GM18498 (cell line): Measurements from ENCODE around the gene UQCRQ.

Source experiments
- ATAC-seq: cut with Tn5 transposase; IDR thresholded peaks from one replicate; pipeline ENCODE4 v1.9.1; 2021; ENCODE audit warnings: mild to moderate bottlenecking, moderate library complexity; ENCODE audit not compliant: unreplicated experiment

UQCRQ gene

DNA sequence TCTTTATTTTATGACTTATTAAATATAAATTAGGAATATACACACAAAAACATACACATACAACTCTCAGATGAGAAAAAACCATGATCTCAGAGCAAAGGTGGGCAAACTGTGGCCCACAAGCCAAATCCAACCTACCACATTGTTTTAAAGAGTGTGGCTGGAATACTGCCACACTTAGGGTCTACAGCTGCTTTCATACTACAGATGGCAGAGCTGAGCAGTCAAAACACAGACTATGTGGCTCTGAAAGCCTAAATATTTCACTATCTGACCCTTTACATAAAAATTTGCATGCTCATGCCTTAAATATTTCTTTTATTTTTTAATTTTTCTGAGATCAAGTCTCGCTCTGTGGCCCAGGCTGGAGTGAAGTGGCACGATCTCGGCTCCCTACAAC, 35.3 kb downstream of the UQCRQ start:
- no peak for ATAC-seq

GRCh38 chr5:132905938-132906337, 39.5 kb downstream of the UQCRQ start:
- no peak for ATAC-seq

DNA sequence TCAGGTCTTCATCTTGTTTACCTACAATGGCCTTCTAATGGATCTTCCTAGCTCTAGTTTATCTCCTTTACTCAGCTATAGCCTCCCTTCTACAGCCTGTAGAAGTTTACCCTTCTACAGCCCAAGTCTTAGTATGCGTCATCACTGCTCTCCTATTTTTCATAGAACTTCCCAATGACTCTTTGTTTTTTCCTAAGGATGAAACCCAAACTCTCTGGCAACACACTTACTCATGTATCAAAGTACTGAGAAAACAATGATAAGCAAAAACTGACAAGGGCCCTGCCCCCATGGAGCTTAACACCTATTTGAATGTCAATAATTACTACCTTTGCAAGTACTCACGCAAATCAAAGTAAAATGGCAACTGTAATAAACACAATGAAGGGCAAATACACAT, 40.7 kb downstream of the UQCRQ start:
- ATAC-seq = no peak

DNA sequence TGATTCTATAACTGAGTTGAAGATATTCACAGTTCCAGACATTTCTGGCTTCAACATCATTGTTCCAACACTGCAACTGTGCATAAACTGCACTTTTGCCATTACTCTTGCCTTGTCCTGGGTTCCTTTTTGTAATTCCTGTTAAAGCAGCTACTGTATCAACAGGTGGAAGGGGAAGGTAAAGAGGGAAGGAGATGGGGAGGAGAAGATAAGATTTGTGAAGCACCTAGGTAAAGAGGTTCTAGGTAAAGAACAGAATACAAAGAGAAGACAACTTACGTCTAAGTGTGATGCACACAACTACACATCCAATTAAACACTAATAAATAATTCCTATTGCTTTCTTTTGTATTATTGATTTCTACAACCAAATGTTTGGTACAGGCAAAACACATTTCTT, 43.3 kb downstream of the UQCRQ start:
- ATAC-seq = no peak

- no peak for ATAC-seq
These were observed 49.2 kb downstream of the UQCRQ start for GRCh38 chr5:132915681-132916080.

DNA sequence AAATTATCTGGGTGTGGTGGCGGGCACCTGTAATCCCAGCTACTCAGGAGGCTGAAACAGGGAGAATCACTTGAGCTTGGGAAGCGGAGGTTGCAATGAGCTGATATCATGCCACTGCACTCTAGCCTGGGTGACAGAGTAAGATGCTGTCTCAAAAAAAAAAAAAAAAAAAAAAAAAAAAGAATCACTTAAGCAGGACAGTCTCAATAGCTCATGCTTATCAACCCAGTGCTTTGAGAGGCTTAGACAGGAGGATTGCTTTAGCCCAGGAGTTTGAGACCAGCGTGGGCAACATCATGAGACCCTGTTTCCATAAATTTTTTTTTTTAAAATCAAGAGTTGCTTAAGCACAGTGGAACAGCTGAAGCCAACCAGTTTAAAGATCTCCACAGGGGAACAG, 49.6 kb downstream of the UQCRQ start:
- no peak for ATAC-seq
